Activated T-cell treated with anti-CD3 and anti-CD28 coated beads for 1 hour (primary cell): ENCODE data around the gene CERS5.

Source experiments
- DNase-seq: peaks from one replicate; pipeline ENCODE4 v3.0.0-alpha.2; 2020; ENCODE audit warnings: low read depth

CERS5 gene

GRCh38 chr12:50167049-50167828 lies at the start of gene CERS5:
CERS5 (minus strand) TSS chr12:50167369; CDS start chr12:50167297, 72 bp downstream.
- DNase-seq = peak; percentile 92

GRCh38 chr12:50215033-50215432 lies 47.9 kb upstream of the CERS5 start:
- DNase-seq = no peak

- DNase-seq = no peak
Observed at GRCh38 chr12:50214018-50214417, 46.8 kb upstream of the CERS5 start.

DNA sequence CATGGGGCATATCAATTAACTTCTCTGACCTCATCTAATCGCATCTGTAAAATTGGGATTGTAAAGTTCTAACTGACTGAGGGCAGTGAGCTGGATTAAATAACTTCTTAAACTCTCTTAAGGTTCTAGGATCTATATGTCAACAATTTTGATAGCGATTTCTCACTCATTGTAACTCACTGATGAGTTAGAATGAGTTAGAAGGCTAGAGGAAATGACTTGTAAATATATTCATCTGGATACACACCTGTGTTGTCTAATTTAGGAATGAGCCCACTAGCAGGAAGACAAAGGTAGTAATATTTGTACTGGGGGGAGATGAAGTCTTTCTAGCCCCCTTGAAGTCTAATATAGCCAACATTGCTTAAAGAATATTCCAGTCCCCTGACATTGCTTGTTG lies 46.3 kb upstream of the CERS5 start:
- DNase-seq = no peak

GRCh38 chr12:50212071-50212467 lies 44.9 kb upstream of the CERS5 start:
- no peak for DNase-seq

GRCh38 chr12:50211392-50212070 lies 44.4 kb upstream of the CERS5 start:
- no peak for DNase-seq

DNA sequence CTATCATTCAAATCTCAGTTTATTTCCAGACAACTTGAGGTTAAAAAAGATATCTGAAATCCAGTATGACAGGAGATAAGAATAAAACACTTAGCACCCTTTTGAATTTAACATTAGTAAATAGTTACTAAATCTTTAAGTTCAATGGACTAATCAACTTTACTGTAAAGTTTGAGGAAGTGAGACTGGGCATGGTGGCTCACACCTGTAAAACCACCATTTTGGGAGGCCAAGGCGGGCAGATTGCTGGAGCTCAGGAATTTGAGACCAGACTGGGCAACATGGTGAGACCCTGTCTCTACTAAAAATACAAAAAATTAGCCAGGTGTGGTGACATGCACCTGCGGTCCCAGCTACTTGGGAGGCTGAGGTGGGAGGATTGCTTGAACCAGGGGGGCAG lies 40.3 kb upstream of the CERS5 start:
- no peak for DNase-seq

DNA sequence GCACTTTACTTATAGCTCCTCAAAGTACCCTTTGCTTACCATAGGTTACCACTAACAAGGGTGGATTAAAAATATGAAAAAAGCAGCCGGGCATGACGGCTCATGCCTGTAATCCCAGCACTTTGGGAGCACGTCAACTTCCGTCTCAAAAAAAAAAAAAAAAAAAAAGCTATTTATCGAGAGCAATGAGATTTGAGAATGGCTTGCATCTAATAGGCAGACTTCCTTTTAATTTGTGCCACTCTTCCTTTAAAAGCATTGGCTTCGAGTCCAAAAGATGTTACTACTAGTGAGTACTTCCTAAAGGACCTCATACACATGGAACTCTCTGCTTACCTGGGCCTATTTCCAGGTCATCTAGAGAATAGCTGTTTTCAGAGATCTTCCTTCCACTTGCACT lies 38.5 kb upstream of the CERS5 start:
- no peak for DNase-seq

GRCh38 chr12:50203691-50204090 lies 36.5 kb upstream of the CERS5 start:
- no peak for DNase-seq

- DNase-seq = no peak
Observed at GRCh38 chr12:50201987-50202521, 34.9 kb upstream of the CERS5 start.

DNA sequence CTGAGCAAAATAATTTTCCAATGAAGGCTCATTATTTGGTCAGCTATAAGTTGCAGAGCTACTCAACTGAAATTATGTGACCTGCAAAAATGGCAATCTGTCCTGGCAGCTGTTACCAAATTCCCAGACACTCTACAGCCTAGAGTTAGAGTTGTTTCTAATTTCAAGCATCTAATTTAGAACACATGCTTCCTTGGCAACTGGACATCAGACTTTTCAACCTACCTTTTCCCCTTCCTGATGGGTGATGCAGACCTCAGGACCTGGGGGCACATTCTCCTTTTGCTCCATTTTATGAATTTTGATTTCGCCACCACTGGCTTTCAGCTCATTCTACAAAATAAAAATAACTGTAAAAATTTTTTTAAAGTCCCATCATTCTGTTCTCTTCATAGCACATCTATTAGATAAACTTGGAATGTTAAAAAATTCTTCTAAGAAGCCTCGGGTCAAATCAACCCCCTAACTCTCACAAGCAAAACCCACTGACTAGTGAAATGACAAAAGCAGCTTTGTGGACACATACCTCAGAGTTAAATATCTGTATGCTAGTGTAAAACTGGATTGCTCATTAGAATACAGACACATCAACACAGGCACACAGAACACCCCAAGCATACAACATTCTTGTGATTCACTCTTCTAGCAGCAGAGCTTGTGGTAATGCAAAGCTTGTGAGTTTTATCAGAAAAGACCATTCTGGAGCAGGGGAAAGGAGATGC lies 33.5 kb upstream of the CERS5 start:
- DNase-seq = no peak

DNA sequence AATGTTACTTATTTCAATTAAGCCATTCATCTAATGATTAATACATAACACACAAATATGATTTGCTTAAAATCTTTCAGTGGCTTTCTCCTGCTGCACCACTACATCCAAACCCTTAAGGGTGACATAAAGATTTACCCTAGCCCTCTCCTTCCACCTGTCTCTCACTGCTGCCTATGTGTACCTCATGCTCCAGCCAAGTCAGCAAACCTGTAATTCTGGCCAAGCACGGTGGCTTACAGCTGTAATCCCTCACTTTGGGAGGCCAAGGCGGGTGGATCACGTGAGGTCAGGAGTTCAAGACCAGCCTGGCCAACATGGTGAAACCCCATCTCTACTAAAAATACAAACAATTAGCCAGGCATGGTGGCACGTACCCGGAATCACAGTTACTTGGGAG lies 31.7 kb upstream of the CERS5 start:
- no peak for DNase-seq

DNA sequence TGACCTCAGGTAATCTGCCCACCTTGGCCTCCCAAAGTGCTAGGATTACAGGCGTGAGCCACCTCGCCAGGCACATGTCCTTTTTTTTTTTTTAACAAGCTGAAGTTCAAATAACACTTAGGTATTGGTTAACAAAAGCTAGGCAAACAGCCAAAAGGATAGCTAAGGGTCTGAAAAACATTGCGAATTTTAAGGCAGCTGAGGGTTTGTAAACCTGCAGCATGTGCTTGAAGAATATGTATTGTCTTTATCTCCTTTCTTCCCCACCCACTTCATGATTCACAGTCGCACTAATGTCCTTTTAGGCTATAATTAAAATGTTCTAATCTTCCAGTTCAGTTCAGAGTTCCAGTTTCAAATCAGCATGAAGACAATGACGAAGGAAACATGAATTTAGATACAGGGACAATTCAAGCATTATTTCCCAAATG lies 30.1 kb upstream of the CERS5 start:
- no peak for DNase-seq

DNA sequence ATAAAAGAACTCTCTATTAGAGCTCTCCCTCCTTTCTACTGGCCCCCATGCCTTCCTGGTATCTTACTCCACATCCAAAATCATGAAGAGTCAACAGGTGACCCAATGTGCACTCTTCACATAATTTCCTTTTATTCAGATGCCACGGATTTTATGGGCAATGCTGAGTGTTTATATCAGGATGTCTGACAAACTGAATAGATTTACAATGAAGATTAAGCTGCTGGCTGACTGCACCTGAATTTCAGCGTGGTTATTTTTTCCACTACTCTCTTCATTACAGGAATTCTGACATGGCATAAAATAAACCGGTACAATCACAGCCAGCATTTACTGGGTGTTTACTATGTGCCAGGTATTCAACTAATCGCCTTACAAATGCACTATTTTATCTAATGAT lies 29.4 kb upstream of the CERS5 start:
- no peak for DNase-seq

DNA sequence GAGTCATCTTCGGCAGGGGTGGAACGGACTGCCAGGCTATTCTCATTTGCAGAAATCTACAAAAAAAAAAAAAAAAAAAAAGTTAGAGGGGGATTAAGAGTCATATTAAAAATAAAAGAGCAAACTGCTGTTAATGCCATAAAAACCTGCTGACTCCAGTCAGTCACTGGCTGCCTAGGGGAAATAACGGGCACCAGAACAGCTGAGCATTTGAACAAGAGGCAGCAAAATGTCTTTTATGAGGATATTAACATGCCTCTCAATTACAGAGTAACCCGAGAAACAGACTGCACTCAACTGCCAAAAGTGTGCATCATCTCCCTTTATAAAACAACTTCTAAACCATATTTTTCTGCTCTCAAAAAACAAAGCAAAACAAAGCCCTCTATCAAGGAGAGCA lies 28.7 kb upstream of the CERS5 start:
- no peak for DNase-seq

DNA sequence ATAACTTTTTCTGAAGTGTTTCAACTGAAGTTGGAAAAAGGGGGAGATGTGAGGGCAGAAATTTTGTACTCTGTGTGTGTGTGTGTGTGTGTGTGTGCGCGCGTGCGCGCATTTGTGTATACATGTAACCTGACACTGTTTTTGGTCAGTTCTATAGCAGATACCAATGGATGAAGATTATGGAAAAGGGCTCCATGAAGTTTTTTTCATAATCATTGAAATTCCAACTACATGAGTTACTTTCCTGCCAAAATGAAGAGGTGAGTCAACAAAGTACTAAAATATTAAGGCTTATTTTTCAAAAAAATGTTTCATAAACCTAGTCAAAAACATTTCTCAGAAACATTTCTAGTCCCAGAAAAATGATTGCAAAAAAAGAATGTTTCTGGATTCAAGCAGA lies 25.7 kb upstream of the CERS5 start:
- DNase-seq = no peak

DNA sequence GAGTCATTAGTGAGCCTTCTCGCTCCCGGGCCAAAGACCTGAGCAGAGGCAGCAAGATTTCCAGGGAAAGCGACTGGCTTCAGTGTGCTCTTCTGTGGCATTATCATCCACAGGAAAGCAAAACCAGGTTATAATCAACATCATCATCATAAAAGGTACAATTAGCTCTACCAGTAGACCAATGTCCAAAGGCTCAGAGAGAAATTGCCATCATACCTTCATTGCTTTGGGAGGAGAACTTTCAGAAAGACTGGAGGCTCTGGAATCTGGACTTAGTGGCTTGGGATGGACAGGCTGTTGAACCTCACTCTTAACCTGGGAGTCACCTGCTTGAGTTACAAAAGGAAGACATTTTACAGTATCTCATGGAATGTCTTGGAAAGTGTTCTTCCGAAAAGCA lies 25.1 kb upstream of the CERS5 start:
- no peak for DNase-seq

DNA sequence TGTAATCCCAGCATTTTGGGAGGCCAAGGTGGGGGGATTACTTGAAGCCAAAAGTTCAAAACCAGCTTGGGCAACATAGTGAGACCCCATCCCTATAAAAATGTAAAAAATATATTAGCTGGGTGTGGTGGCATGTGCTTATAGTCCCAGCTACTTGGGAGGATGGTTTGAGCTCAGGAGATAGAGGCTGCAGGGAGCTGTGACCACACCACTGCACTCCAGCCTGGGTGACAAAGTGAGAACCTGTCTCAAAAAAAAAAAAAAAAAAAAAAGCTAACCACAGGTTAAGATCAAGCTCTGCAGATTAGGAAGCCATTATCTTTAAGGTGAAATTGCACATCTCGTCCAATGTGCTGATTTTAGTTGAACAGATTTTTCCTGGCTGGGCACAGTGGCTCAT lies 23.7 kb upstream of the CERS5 start:
- DNase-seq = no peak

DNA sequence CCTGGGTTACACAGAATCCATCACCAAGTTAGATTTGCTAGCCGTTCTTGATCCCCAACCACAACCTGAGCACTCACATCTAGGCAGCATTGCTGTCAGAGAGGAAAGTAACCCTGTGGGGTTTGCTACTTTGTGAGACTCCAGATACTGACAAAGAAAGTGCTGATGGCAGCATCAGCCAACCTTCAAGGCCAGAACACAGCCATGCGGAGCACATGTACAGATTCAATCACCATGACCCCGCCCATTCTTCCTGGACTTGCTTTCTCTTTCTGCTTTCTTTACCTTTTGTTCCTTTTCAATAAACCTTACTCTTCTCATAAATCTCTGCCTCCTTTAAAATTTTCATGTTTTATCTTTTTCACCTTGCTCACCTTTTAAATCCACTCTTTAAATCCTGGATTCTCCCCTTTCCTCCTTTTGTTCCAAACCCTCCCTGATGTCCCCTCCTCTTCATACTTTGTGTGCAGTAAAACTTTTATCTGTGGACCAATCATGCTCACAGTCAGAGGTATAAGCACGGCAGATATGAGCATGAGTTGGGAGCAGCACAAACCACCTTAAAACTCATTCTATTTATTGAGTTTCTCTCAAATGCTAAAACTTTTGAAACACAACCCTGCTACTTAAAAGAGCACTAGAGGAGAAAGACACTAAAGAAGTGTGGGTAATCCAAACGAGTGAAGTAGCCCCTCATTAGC lies 21.9 kb upstream of the CERS5 start:
- no peak for DNase-seq

DNA sequence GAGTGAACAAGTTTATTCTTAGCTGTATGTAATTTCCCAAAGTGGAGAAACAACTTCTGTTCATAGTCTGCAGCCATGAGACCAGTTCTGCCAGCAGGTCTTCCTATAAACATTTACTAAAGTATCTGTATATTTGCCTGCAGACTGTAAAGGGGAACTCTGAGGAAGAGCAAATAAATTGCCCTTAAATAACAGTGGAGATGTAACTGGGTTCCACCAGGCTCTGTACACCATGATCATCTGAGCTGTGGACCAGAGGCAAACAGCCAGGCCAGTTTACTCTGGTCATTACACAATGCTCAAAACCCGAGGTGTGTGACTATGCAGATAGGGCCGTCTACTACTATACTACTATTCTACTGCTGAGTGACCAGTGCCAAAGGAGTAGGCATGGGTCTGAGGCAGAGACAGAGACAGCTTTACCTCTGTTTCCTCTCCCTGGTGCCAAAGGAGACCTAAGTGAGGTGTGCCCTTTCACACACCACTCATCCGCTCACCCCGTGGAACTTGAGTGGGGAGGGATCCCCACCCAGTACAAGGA lies 21.1 kb upstream of the CERS5 start:
- no peak for DNase-seq

DNA sequence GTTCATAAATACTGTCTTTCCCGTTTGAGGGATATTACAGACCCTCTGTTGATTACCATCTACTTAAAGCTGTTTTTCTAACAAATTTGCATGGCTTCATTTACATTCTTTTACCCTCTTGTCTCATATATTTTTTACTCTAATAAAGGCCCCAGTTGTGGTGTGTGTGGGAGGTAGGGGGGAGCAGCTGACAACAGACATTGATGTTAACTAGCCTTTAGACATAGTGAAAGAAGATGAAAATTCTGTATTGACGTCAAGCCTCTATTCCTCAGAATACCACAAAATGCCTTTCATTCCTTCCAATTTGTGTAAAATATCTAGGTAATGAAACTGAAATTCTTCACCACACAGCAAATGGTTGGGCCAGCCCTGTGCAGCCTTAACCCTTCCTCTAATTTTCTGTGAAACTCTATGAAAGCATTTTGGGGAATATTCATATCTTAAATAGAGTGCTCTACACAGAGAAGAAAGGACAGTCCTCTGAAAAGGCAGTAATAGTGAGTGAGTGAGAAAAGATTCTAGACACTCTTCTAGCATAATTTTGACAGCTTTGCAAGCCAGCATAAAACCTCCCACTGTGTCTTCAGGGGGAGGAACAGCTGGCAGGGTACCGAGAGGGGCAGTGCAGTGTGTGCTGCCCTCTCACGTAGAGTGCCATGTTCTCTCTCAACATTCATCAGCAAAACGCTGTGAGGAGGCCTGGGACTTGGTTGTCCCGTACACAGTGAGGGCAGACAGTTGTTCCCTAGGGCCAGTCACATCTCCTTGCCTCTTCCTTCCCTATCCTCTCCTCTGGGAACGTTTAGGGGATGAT lies 20.1 kb upstream of the CERS5 start:
- DNase-seq = no peak
